Liver (tissue), 9 donors: ENCODE data around the gene GMEB2. TPM values are rescaled to one million over a fixed set of nuclear protein-coding genes. Genes with fewer than 3 reads are reported as not detected.

Experiments used
- DNase-seq: peaks from one replicate; pipeline ENCODE4 v3.0.0-alpha.2; 2017; ENCODE audit warnings: low spot score
- H3K27ac ChIP-seq, 2 donors: one replicate each; pipeline ENCODE4 v1.7.0; 2013; ENCODE audit warnings: inconsistent platforms in 2 of 2, low read length in 2 of 2, control low read depth in 1 of 2, low read depth in 1 of 2, mild to moderate bottlenecking in 1 of 2
- H3K27me3 ChIP-seq, 4 donors: one replicate each; pipeline versions ENCODE4 v1.6.1 to v1.7.0; 2013; ENCODE audit warnings: low read length in 3 of 4, inconsistent platforms in 1 of 4, mild to moderate bottlenecking in 1 of 4, moderate library complexity in 1 of 4; ENCODE audit not compliant: control insufficient read depth in 4 of 4, insufficient read depth in 4 of 4
- H3K36me3 ChIP-seq, 4 donors: one replicate each; pipeline versions ENCODE4 v1.6.1 to v1.7.0; 2013; ENCODE audit warnings: low read length in 3 of 4, mild to moderate bottlenecking in 3 of 4, low read depth in 1 of 4, moderate library complexity in 1 of 4; ENCODE audit not compliant: control insufficient read depth in 4 of 4, insufficient read depth in 3 of 4
- H3K4me1 ChIP-seq, 4 donors: one replicate each; pipeline versions ENCODE4 v1.6.1 to v1.7.0; 2013; ENCODE audit warnings: low read length in 3 of 4, mild to moderate bottlenecking in 3 of 4, moderate library complexity in 1 of 4; ENCODE audit not compliant: control insufficient read depth in 4 of 4, insufficient read depth in 4 of 4
- H3K4me3 ChIP-seq, 3 donors: one replicate each; pipeline versions ENCODE4 v1.6.1 to v1.7.0; 2013; ENCODE audit warnings: low read length in 3 of 3, control low read depth in 1 of 3, low read depth in 1 of 3, mild to moderate bottlenecking in 1 of 3
- H3K9ac ChIP-seq, 2 donors: one replicate each; pipeline ENCODE4 v1.7.0; 2013; ENCODE audit warnings: low read length in 2 of 2, mild to moderate bottlenecking in 2 of 2, moderate library complexity in 2 of 2, control low read depth in 1 of 2, low read depth in 1 of 2
- H3K9me3 ChIP-seq, 4 donors: one replicate each; pipeline versions ENCODE4 v1.6.1 to v1.7.0; 2013; ENCODE audit warnings: low read length in 3 of 4; ENCODE audit not compliant: control insufficient read depth in 4 of 4
- ATF3 ChIP-seq: IDR thresholded peaks from 2 replicates; pipeline ENCODE4 v1.6.1; 2016; ENCODE audit warnings: antibody characterized with exemption
- EGR1 ChIP-seq, 2 donors: IDR thresholded peaks; 2 replicates each; pipeline ENCODE4 v1.6.1; 2016 to 2018; ENCODE audit warnings: antibody characterized with exemption in 2 of 2, low read depth in 2 of 2
- FOXA1 ChIP-seq: IDR thresholded peaks from 2 replicates; pipeline ENCODE4 v1.6.1; 2016; ENCODE audit warnings: antibody characterized with exemption
- FOXA2 ChIP-seq: IDR thresholded peaks from 2 replicates; pipeline ENCODE4 v1.6.1; 2016; ENCODE audit warnings: antibody characterized with exemption
- GABPA ChIP-seq, 2 donors: IDR thresholded peaks in 1 of 2; conservative IDR thresholded peaks in 1 of 2; 2 replicates each; pipeline ENCODE4 v1.6.1; 2016; ENCODE audit warnings: antibody characterized with exemption in 2 of 2, mild to moderate bottlenecking in 1 of 2, moderate library complexity in 1 of 2
- HNF4A ChIP-seq, 2 donors: conservative IDR thresholded peaks; 2 replicates each; pipeline ENCODE4 v1.6.1; 2016; ENCODE audit warnings: antibody characterized with exemption in 2 of 2, mild to moderate bottlenecking in 2 of 2
- HNF4G ChIP-seq: IDR thresholded peaks from 2 replicates; pipeline ENCODE4 v1.6.1; 2016; ENCODE audit warnings: antibody characterized with exemption
- JUND ChIP-seq, 2 donors: IDR thresholded peaks; 2 replicates each; pipeline ENCODE4 v1.6.1; 2016; ENCODE audit warnings: antibody characterized with exemption in 2 of 2
- MAX ChIP-seq: IDR thresholded peaks from 2 replicates; pipeline ENCODE4 v1.6.1; 2016; ENCODE audit warnings: antibody characterized with exemption
- NR2F2 ChIP-seq: IDR thresholded peaks from 2 replicates; pipeline ENCODE4 v1.6.1; 2016; ENCODE audit warnings: antibody characterized with exemption
- RAD21 ChIP-seq, 2 donors: IDR thresholded peaks; 2 replicates each; pipeline ENCODE4 v1.6.1; 2016; ENCODE audit warnings: antibody characterized with exemption in 2 of 2, mild to moderate bottlenecking in 2 of 2
- RXRA ChIP-seq, 2 donors: IDR thresholded peaks; 2 replicates each; pipeline ENCODE4 v1.6.1; 2017 to 2018; ENCODE audit warnings: antibody characterized with exemption in 2 of 2, mild to moderate bottlenecking in 1 of 2
- SP1 ChIP-seq: IDR thresholded peaks from 2 replicates; pipeline ENCODE4 v1.6.1; 2018; ENCODE audit warnings: antibody characterized with exemption, mild to moderate bottlenecking
- TAF1 ChIP-seq: conservative IDR thresholded peaks from 2 replicates; pipeline ENCODE4 v1.6.1; 2016; ENCODE audit warnings: antibody characterized with exemption, mild to moderate bottlenecking
- YY1 ChIP-seq: IDR thresholded peaks from 2 replicates; pipeline ENCODE4 v1.6.1; 2016; ENCODE audit warnings: antibody characterized with exemption, mild to moderate bottlenecking
- ZBTB33 ChIP-seq: IDR thresholded peaks from 2 replicates; pipeline ENCODE4 v1.6.1; 2016; ENCODE audit warnings: antibody characterized with exemption
- WGBS: extraction: QIAGEN DNeasy Blood & Tissue Kit; methylation state at CpG from one replicate; pipeline ENCODE4 v1.1.7; 2013; 5-methylcytosine and 5-hydroxymethylcytosine counted together
- polyA plus RNA-seq, 2 donors: library from polyadenylated mRNA; stranded (reverse) in 1 of 2; unstranded in 1 of 2; fragments of 200-250 nt in 1 of 2; fragments of >200 nt in 1 of 2; fragmentation: Nextera tagmentation in 1 of 2; extraction: Ambion mirVana in 1 of 2; gene quantifications; one replicate each; pipeline versions ENCODE4 v1.2.1 to v1.2.3, GENCODE V29; 2013 to 2015
- total RNA-seq, 2 donors: library from RNA; depleted of rRNA; stranded (reverse); fragments of >200 nt; gene quantifications; one replicate each; pipeline ENCODE4 v1.2.3, GENCODE V29; 2014
- TF ChIP-seq, protein P1 (sequence below): fragments of 150-350 bp; IDR thresholded peaks from 2 replicates; pipeline ENCODE4 v1.5.1; 2017; ENCODE audit warnings: improper control_type of control experiment, low read depth, low read length; ENCODE audit not compliant: missing input control
- donor health status: healthy.
- donor health status: healthy.
- donor health status: healthy.
- donor health status: healthy.
- donor health status: healthy.

Gene GMEB2
- total and polyA plus RNA-seq, 4 donors, result 1.3 to 8.6 (median 5.3) TPM

- WGBS, result 97% methylated on average over 14 of the region's 14 CpGs
- no peak for DNase-seq
- H3K36me3 ChIP-seq, result peaks cover 6 to 44% (median 16%) of the 10 kb centered on the region in 4 donors
Measured at GRCh38 chr20:63665708-63666107, 38.8 kb upstream of the GMEB2 start.

DNA sequence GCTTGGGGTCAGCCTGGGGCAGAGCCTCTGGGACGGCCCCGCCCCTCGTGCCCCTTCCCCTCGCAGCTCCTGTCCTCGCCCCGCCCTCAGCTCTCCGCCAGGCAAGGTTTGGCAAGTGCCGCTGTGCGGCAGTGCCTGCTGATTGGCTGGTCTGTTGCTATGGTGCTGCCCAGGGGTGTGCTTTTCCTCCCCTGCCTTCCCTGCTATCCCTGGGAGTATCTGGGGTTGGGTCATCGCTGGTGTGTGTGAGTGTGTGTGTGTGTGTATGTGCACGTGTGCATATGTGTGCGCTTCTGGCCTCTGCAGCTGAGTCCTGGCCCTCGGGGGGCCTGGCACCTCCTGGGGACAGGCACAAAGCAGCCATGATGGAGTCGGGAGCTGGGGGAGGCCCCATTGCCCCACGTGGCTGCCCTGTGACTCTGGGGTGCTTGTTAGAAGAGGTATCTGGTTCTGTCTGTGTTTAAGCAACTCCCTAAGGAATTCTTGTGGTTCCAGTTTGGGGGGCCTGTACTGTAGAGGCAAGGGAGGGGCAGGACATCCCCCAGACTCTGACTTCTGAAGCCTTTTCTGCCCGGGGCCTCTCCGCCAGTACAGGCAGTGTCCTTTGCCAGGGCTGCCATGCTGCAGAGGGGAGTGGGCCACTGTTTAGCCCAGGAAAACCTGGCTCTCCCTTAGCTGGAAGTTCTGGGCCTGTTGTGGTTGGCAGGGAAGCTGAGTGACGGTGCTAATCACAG is 38.1 kb upstream of the GMEB2 start:
- Histone ChIP-seq H3K36me3 (peaks cover 6 to 47% (median 16%) of the 10 kb centered on the region in 4 donors), H3K27ac (no peak overlapping the region), H3K4me1 (no peaks in the 10 kb centered on the region), H3K4me3 (no peak overlapping the region), H3K27me3 (no peaks in the 10 kb centered on the region), H3K9ac (no peak overlapping the region), H3K9me3 (no peaks in the 10 kb centered on the region)
- 87% methylated on average over 18 of the region's 18 CpGs for WGBS
- TF ChIP-seq, protein P1, sequence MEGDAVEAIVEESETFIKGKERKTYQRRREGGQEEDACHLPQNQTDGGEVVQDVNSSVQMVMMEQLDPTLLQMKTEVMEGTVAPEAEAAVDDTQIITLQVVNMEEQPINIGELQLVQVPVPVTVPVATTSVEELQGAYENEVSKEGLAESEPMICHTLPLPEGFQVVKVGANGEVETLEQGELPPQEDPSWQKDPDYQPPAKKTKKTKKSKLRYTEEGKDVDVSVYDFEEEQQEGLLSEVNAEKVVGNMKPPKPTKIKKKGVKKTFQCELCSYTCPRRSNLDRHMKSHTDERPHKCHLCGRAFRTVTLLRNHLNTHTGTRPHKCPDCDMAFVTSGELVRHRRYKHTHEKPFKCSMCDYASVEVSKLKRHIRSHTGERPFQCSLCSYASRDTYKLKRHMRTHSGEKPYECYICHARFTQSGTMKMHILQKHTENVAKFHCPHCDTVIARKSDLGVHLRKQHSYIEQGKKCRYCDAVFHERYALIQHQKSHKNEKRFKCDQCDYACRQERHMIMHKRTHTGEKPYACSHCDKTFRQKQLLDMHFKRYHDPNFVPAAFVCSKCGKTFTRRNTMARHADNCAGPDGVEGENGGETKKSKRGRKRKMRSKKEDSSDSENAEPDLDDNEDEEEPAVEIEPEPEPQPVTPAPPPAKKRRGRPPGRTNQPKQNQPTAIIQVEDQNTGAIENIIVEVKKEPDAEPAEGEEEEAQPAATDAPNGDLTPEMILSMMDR, result no peak
- no peak for TF ChIP-seq JUND (IDR thresholded peaks at IDR 0.05)
- TF ChIP-seq FOXA2, result no peak
- no peak for TF ChIP-seq ATF3
- no peak for TF ChIP-seq MAX
- no peak for TF ChIP-seq HNF4A (conservative IDR thresholded peaks at IDR 0.05)
- no peak for TF ChIP-seq HNF4G
- no peak for TF ChIP-seq RXRA (IDR thresholded peaks at IDR 0.05)
- TF ChIP-seq SP1, result no peak
- TF ChIP-seq RAD21 (IDR thresholded peaks at IDR 0.05), result no peak
- no peak for TF ChIP-seq EGR1 (IDR thresholded peaks at IDR 0.05; ENCODE audit: low read depth in 2 of 2)
- TF ChIP-seq YY1, result no peak
- TF ChIP-seq TAF1, result no peak
- no peak for TF ChIP-seq ZBTB33
- no peak for TF ChIP-seq NR2F2
- no peak for TF ChIP-seq FOXA1
- DNase-seq, result no peak

More at GRCh38 chr20:63665708-63666107, 38.8 kb upstream of the GMEB2 start:
- Histone ChIP-seq H3K4me1 (no peaks in the 10 kb centered on the region), H3K4me3 (no peak overlapping the region), H3K9me3 (no peaks in the 10 kb centered on the region), H3K27me3 (no peaks in the 10 kb centered on the region), H3K9ac (no peak overlapping the region), H3K27ac (no peak overlapping the region)
- TF ChIP-seq GABPA (IDR thresholded peaks at IDR 0.05 in 1 of 2, conservative IDR thresholded peaks at IDR 0.05 in 1 of 2), result no peak
- no peak for TF ChIP-seq SP1
